Stomach (tissue), 4 donors: ENCODE data around the gene SENP1.

ENCODE experiments used
- EP300 ChIP-seq: sonication (generic); formaldehyde crosslinking; IDR thresholded peaks from one replicate; pipeline ENCODE4 v1.6.1; 2017; ENCODE audit warnings: antibody characterized with exemption
- POLR2A ChIP-seq, 4 donors: fragments of 450-650 bp; IDR thresholded peaks; one replicate each; pipeline ENCODE4 v1.6.1; 2016; ENCODE audit warnings: antibody characterized with exemption in 4 of 4, control low read depth in 2 of 4, mild to moderate bottlenecking in 1 of 4, moderate library complexity in 1 of 4
- POLR2AphosphoS5 ChIP-seq, 3 donors: sonication (generic); formaldehyde crosslinking; IDR thresholded peaks; one replicate each; pipeline ENCODE4 v1.6.1; 2016; ENCODE audit warnings: antibody characterized with exemption in 3 of 3
- TF ChIP-seq, protein P1 (sequence below), 7 experiments: fragments of 450-650 bp in 4 of 7; fragments of 200-600 bp in 3 of 7; sonication (generic) in 3 of 7; IDR thresholded peaks; one replicate each; pipeline ENCODE4 v1.5.1; 2016 to 2019; ENCODE audit warnings: antibody characterized with exemption in 7 of 7, control low read depth in 2 of 7, mild to moderate bottlenecking in 1 of 7

DNA sequence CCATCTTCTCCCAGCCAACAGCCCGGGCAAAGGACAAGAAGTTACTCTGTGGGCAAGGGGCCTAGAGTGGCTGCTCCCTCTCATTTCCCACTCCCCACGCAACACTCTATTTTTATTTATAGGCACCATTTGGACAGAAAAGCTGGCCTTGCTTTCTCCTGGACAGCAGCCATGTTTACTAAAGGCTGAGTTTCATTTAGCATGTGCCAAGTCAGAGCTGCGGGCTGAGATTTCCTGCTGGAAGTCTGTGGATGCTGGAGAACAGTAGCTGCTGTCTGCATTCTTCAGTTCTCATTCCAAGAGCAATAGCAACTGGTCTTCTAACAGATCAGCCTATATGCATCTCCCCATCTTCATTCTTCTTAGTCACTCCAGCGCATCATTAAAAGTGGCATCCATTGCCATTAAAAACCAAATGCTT, 109.9 kb downstream of the SENP1 start:
- TF ChIP-seq, protein P1, sequence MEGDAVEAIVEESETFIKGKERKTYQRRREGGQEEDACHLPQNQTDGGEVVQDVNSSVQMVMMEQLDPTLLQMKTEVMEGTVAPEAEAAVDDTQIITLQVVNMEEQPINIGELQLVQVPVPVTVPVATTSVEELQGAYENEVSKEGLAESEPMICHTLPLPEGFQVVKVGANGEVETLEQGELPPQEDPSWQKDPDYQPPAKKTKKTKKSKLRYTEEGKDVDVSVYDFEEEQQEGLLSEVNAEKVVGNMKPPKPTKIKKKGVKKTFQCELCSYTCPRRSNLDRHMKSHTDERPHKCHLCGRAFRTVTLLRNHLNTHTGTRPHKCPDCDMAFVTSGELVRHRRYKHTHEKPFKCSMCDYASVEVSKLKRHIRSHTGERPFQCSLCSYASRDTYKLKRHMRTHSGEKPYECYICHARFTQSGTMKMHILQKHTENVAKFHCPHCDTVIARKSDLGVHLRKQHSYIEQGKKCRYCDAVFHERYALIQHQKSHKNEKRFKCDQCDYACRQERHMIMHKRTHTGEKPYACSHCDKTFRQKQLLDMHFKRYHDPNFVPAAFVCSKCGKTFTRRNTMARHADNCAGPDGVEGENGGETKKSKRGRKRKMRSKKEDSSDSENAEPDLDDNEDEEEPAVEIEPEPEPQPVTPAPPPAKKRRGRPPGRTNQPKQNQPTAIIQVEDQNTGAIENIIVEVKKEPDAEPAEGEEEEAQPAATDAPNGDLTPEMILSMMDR (IDR thresholded peaks at IDR 0.05): no peak
- TF ChIP-seq POLR2AphosphoS5 (IDR thresholded peaks at IDR 0.05): no peak
- no peak for TF ChIP-seq POLR2A (IDR thresholded peaks at IDR 0.05)
- no peak for TF ChIP-seq EP300
